Omental fat pad (tissue), 4 donors: ENCODE results near the gene PUSL1. TPM values are rescaled to one million over a fixed set of nuclear protein-coding genes. Genes with fewer than 3 reads are reported as not detected.

Experiments used
- ATAC-seq: fragments of 150-250 bp; one replicate; pipeline ENCODE4 v1.9.1; 2016; ENCODE audit warnings: mild to moderate bottlenecking, moderate library complexity; ENCODE audit not compliant: low FRiP score
- DNase-seq: peaks from one replicate; pipeline ENCODE4 v3.0.0-alpha.2; 2019; ENCODE audit warnings: low spot score
- total RNA-seq, 4 donors: library from RNA; depleted of rRNA; stranded (reverse); fragments of >200 nt; gene quantifications; one replicate each; pipeline ENCODE4 v1.1.0, GENCODE V29; 2016
- TF ChIP-seq, protein P1 (sequence below), 3 donors: fragments of 450-650 bp; IDR thresholded peaks; one replicate each; pipeline ENCODE4 v1.5.1; 2016 to 2017; ENCODE audit warnings: antibody characterized with exemption in 3 of 3, mild to moderate bottlenecking in 3 of 3, moderate library complexity in 2 of 3

PUSL1 gene
- total RNA-seq, 4 donors from 2014 or later = 15.7 to 26.0 (median 17.5) TPM

DNA sequence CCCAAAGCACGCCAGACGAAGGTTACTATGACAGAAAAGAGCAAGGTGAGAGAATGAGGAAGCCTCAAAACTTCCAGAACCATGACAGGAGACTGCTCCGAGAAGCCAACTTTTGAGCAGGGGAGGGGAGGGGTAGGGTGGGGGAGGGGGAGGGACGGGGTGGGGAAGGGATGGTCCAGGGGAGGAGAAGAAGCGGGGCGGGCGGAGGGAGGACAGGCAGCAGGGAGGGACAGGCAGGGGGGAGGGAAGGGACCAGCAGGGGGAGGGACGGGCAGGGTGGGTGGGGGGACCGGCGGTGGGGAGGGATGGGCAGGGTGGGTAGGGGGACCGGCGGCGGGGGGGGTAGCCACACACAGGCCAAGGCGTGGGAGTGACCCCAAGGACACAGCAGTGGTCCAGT is 14.0 kb downstream of the PUSL1 start:
- no peak for DNase-seq

DNA sequence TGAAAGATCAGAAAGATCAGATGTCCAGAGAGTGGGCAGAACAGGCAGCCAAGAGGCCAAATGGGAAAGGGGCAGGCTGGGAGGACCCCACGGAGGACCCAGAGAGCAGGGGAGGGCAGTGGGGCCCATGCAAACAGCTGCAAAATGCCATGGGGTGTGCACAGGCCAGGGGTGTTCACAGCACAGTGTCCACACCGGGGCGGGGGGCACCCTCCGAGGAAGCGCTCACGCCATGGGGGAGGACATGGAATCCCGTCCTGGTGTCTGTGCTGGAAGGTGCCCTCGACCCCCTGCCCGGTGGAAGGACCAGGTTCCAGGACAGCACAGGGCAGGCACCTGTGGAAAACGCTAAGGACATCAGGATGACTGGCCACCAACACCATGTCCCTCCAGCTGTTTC is 14.6 kb downstream of the PUSL1 start:
- ATAC-seq (no peak), DNase-seq (no peak)
- TF ChIP-seq, protein P1, sequence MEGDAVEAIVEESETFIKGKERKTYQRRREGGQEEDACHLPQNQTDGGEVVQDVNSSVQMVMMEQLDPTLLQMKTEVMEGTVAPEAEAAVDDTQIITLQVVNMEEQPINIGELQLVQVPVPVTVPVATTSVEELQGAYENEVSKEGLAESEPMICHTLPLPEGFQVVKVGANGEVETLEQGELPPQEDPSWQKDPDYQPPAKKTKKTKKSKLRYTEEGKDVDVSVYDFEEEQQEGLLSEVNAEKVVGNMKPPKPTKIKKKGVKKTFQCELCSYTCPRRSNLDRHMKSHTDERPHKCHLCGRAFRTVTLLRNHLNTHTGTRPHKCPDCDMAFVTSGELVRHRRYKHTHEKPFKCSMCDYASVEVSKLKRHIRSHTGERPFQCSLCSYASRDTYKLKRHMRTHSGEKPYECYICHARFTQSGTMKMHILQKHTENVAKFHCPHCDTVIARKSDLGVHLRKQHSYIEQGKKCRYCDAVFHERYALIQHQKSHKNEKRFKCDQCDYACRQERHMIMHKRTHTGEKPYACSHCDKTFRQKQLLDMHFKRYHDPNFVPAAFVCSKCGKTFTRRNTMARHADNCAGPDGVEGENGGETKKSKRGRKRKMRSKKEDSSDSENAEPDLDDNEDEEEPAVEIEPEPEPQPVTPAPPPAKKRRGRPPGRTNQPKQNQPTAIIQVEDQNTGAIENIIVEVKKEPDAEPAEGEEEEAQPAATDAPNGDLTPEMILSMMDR (IDR thresholded peaks at IDR 0.05) = no peak

More for the DNA sequence above, 14.0 kb downstream of the PUSL1 start:
- TF ChIP-seq, protein P1 (IDR thresholded peaks at IDR 0.05) = no peak
- no peak for ATAC-seq

DNA sequence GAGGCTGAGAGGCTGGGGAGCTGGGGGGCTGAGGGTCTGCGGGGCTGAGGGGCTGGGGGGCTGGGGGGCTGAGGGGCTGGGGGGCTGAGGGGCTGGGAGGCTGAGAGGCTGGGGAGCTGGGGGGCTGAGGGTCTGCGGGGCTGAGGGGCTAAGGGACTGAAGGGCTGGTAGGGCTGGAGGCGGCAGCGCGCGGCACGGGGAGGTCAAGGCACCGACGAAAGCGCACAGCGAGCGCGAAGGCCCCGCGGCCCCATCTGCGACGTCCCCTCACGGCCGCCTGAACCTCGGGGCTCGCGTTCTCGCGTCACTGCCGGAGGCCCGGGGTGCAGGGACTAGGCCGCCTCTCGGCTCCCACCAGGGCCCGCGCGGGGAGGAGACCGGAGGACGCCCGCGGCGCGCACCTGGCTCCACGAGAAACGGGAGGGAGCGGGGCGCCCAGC is 15.7 kb downstream of the PUSL1 start:
- peak; percentile 2 for ATAC-seq
- TF ChIP-seq, protein P1 (IDR thresholded peaks at IDR 0.05) = no peak
- no peak for DNase-seq

DNA sequence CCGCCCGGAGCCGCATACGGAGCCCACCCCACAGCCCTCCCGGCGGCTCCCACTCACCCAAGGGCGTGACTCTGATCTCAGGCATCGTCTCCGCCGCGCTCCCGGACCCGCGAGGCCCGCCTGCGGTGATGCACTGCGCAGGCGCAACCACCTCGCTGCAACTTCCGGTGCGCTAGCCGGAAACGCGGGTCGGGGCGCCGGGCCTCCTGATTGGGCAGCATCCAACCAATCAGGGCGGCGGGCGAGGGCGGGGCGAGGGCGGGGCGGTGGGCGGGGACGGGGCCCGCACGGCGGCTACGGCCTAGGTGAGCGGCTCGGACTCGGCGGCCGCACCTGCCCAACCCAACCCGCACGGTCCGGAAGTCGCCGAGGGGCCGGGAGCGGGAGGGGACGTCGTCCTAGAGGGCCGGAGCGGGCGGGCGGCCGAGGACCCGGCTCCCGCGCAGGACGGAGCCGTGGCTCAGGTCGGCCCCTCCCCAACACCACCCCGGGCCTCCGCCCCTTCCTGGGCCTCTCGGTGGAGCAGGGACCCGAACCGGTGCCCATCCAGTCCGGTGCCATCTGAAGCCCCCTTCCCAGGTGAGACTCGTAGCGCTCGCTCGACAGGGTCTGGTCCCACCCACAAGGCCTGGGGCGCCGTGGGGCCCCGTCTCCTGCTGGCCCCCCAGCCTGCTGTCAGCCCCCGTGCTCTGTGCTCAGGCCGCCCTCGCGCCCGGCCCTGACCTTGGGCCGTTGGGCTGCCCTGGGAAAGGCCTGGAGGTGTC is 16.3 kb downstream of the PUSL1 start, which contains the start of the genes CPTP and INTS11:
Gene CPTP, plus strand, starts transcription at position 279 of the 764 bp plus-strand sequence. CDS start 2,109 bp downstream, outside the sequence.
Gene INTS11, minus strand, starts transcription at position 137 of the 764 bp plus-strand sequence. Its CDS starts 52 bp downstream, at position 85.
- TF ChIP-seq, protein P1 (IDR thresholded peaks at IDR 0.05) = no peak
- ATAC-seq = peak; percentile 79
- peak; percentile 80 for DNase-seq

DNA sequence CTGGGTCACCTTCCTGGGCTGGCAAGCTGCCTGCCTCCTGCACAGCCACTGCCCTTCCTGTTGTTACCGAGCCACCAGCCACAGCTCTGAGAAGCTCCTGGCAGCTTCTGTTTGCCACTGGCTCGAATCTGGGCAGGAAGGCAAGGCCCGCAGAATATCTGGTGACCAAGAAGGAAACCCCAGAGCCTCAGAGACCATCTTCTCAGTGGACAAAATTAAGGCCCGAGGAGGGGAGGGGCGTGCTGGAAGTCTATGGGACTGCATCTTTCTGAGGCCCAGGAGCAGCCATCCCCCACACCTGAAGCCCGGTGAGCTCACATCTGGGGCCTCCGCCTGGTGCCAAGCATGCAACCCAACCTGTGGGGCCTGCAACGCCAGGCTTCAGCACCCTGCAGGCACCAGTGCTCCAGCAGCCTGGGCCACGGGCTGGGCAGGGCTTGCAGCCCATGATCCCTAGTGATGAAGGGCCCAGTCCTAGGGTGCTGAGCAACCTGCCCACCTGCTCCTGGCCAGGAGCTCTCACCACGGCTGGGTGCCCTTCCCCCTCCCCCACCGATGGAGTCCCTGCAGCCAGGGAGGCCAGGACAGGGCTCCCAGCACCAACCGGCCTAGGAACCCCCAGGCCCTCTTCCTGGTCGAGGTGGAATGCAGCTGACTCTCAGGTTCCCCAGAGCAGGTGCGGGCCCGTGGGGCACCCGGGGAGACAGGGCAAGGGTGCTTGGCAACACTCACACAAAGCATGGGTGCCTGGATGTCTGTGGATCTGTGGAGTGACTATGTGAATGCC is 17.1 kb downstream of the PUSL1 start:
- DNase-seq = no peak
- TF ChIP-seq, protein P1 (IDR thresholded peaks at IDR 0.05) = no peak
- no peak for ATAC-seq

DNA sequence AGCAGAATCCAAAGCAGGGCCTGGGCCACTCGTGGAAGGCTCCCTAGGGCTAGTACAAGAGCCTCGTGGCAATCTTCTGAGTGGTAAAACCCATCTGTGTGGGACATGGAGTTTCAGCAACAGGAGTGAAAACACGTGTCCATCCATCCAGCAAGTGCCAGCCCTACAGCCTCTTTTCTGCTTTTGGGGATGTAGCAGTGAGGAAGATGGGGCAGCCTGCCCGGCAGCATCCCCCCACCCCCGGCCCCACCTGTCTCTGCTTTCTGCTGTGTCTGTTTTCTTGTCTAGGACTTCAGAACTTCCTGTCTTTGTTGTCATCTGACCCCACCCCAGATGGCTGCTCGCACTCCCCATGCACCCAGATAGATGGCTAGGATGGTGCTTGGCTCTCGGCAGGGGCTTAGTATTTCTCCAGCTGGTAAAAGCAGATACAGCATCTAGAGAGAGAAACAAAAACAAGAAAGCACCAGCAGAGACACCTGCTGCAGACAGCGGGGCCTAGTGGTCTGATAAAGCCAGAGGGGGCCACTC is 17.7 kb downstream of the PUSL1 start:
- TF ChIP-seq, protein P1 (IDR thresholded peaks at IDR 0.05) = no peak
- ATAC-seq = no peak
- no peak for DNase-seq
